DOHH2 (cell line): Measurements from ENCODE around the gene RSBN1L.
"Not testable (repeated sequence)": the region's sequence is repeated elsewhere in the genome, so short reads cannot be mapped to it uniquely, and the experiment has no call there.

Source experiments
- CTCF ChIP-seq: fragments of 200-600 bp; sonication (generic); IDR thresholded peaks from one replicate; pipeline ENCODE4 v1.5.1; 2014; ENCODE audit warnings: antibody characterized with exemption, mild to moderate bottlenecking, low read depth, low read length; ENCODE audit not compliant: poor library complexity, severe bottlenecking
- EZH2phosphoT487 ChIP-seq: fragments of 200-600 bp; sonication (generic); IDR thresholded peaks from 2 replicates; pipeline ENCODE4 v1.6.1; 2017; ENCODE audit warnings: borderline replicate concordance, mild to moderate bottlenecking, antibody characterized with exemption, low read length, moderate library complexity, mixed read lengths

- TF ChIP-seq EZH2phosphoT487, CTCF: not testable (repeated sequence)
Measured at GRCh38 chr7:77714931-77715330, 18.7 kb downstream of the RSBN1L start.
